Esophagus squamous epithelium (tissue), 4 donors: Measurements from ENCODE around the gene ZFP92.

ENCODE experiments used
- CTCF ChIP-seq, 6 experiments: fragments of 450-650 bp in 4 of 6; fragments of 200-600 bp in 2 of 6; sonication (generic) in 2 of 6; IDR thresholded peaks; one replicate each; pipeline ENCODE4 v1.5.1; 2016 to 2019; ENCODE audit warnings: antibody characterized with exemption in 6 of 6, mild to moderate bottlenecking in 4 of 6, moderate library complexity in 4 of 6
- POLR2A ChIP-seq, 4 donors: fragments of 450-650 bp; IDR thresholded peaks; one replicate each; pipeline ENCODE4 v1.6.1; 2017; ENCODE audit warnings: antibody characterized with exemption in 4 of 4, mild to moderate bottlenecking in 4 of 4, moderate library complexity in 3 of 4

GRCh38 chrX:153450949-153451277, 39.6 kb downstream of the ZFP92 start:
- TF ChIP-seq CTCF (IDR thresholded peaks at IDR 0.05), result no peak
- no peak for TF ChIP-seq POLR2A (IDR thresholded peaks at IDR 0.05)
